Measurements from ENCODE around the gene DST. TPM values are rescaled to one million over a fixed set of nuclear protein-coding genes. Genes with fewer than 3 reads are reported as not detected.
"Not testable (repeated sequence)": the region's sequence is repeated elsewhere in the genome, so short reads cannot be mapped to it uniquely, and the experiment has no call there.

Gene DST
- total RNA-seq, 1 experiment from 2014 or later = 106 TPM

- no peak for DNase-seq (ENCODE audit: low read depth)
These were observed 125.4 kb downstream of the DST start for GRCh38 chr6:56517155-56517745.

GRCh38 chr6:56516003-56516402 is 126.7 kb downstream of the DST start:
- no peak for DNase-seq (ENCODE audit: low read depth)

GRCh38 chr6:56515081-56515905 is 127.4 kb downstream of the DST start:
- DNase-seq (ENCODE audit: low read depth) = no peak

- no peak for DNase-seq (ENCODE audit: low read depth)
These were observed 128.3 kb downstream of the DST start for GRCh38 chr6:56514395-56514794.

GRCh38 chr6:56513631-56514030 is 129.1 kb downstream of the DST start:
- no peak for DNase-seq (ENCODE audit: low read depth)

GRCh38 chr6:56511591-56511990 is 131.1 kb downstream of the DST start:
- DNase-seq (ENCODE audit: low read depth) = no peak

- no peak for DNase-seq (ENCODE audit: low read depth)
These were observed 131.6 kb downstream of the DST start for GRCh38 chr6:56510984-56511531.

GRCh38 chr6:56509031-56509430 is 133.7 kb downstream of the DST start:
- DNase-seq (ENCODE audit: low read depth) = no peak

GRCh38 chr6:56507517-56507916 is 135.2 kb downstream of the DST start:
- DNase-seq (ENCODE audit: low read depth) = no peak

- DNase-seq (ENCODE audit: low read depth) = no peak
These were observed 137.0 kb downstream of the DST start for GRCh38 chr6:56505512-56506260.

GRCh38 chr6:56501993-56502392 is 140.7 kb downstream of the DST start:
- DNase-seq (ENCODE audit: low read depth) = no peak

GRCh38 chr6:56499095-56499494 is 143.6 kb downstream of the DST start:
- DNase-seq (ENCODE audit: low read depth) = no peak

GRCh38 chr6:56497691-56498090 is 145.0 kb downstream of the DST start:
- no peak for DNase-seq (ENCODE audit: low read depth)

- DNase-seq (ENCODE audit: low read depth) = no peak
These were observed 145.4 kb downstream of the DST start for GRCh38 chr6:56497240-56497639.

GRCh38 chr6:56496650-56497049 is 146.0 kb downstream of the DST start:
- DNase-seq (ENCODE audit: low read depth) = not testable (repeated sequence)

GRCh38 chr6:56495654-56496053 is 147.0 kb downstream of the DST start:
- no peak for DNase-seq (ENCODE audit: low read depth)

- peak; percentile 20 for DNase-seq (ENCODE audit: low read depth)
These were observed 150.9 kb downstream of the DST start for GRCh38 chr6:56491606-56492328.

- DNase-seq (ENCODE audit: low read depth) = peak; percentile 6
These were observed 151.7 kb downstream of the DST start for GRCh38 chr6:56490993-56491392.

GRCh38 chr6:56489559-56489958 is 153.1 kb downstream of the DST start:
- no peak for DNase-seq (ENCODE audit: low read depth)

GRCh38 chr6:56488281-56488680 is 154.4 kb downstream of the DST start:
- no peak for DNase-seq (ENCODE audit: low read depth)

- no peak for DNase-seq (ENCODE audit: low read depth)
These were observed 156.0 kb downstream of the DST start for GRCh38 chr6:56486681-56487080.

GRCh38 chr6:56484669-56485068 is 158.0 kb downstream of the DST start:
- no peak for DNase-seq (ENCODE audit: low read depth)

Data from Daoy (cell line).